HEK293T (cell line): ENCODE data around the gene GRID1.
"Not testable (repeated sequence)": the region's sequence is repeated elsewhere in the genome, so short reads cannot be mapped to it uniquely, and the experiment has no call there.

Source experiments
- CTCF ChIA-PET: fragments of 350-600 bp; formaldehyde crosslinking; extraction: SDS; loops from one replicate; lab custom pipeline; 2021; ENCODE audit warnings: antibody characterized with exemption, inconsistent platforms; lab: Yijun Ruan, JAX
- POLR2A ChIA-PET: fragments of 350-600 bp; formaldehyde crosslinking; extraction: SDS; loops from one replicate; lab custom pipeline; 2020; ENCODE audit warnings: antibody characterized with exemption, inconsistent platforms; lab: Yijun Ruan, JAX
- DNase-seq: peaks from one replicate; pipeline ENCODE4 v3.0.0; 2012; ENCODE audit warnings: mixed read lengths; ENCODE audit errors: extremely low spot score
- ARNT ChIP-seq: fragments of 450-650 bp; IDR thresholded peaks from 2 replicates; pipeline ENCODE4 v1.6.1; 2017; ENCODE audit warnings: mild to moderate bottlenecking
- BHLHE40 ChIP-seq: fragments of 450-650 bp; IDR thresholded peaks from 2 replicates; pipeline ENCODE4 v1.6.1; 2016; ENCODE audit warnings: mild to moderate bottlenecking, moderate library complexity, borderline replicate concordance
- CTBP1 ChIP-seq: fragments of 450-650 bp; IDR thresholded peaks from 2 replicates; pipeline ENCODE4 v1.6.1; 2016; ENCODE audit warnings: borderline replicate concordance
- ELF4 ChIP-seq: fragments of 450-650 bp; IDR thresholded peaks from 2 replicates; pipeline ENCODE4 v1.6.1; 2017; ENCODE audit warnings: antibody characterized with exemption
- FOXA1 ChIP-seq: fragments of 450-650 bp; IDR thresholded peaks from 2 replicates; pipeline ENCODE4 v1.6.1; 2016; ENCODE audit warnings: mild to moderate bottlenecking
- FOXK2 ChIP-seq: fragments of 450-650 bp; IDR thresholded peaks from 2 replicates; pipeline ENCODE4 v1.6.1; 2016; ENCODE audit warnings: mild to moderate bottlenecking
- FOXM1 ChIP-seq: fragments of 450-650 bp; IDR thresholded peaks from 2 replicates; pipeline ENCODE4 v1.6.1; 2017; ENCODE audit warnings: mild to moderate bottlenecking, borderline replicate concordance
- HDGF ChIP-seq: fragments of 450-650 bp; IDR thresholded peaks from 2 replicates; pipeline ENCODE4 v1.6.1; 2017; ENCODE audit warnings: antibody characterized with exemption, borderline replicate concordance
- L3MBTL2 ChIP-seq: fragments of 450-650 bp; conservative IDR thresholded peaks from 2 replicates; pipeline ENCODE4 v1.6.1; 2016; ENCODE audit warnings: mild to moderate bottlenecking
- LEF1 ChIP-seq: fragments of 450-650 bp; IDR thresholded peaks from 2 replicates; pipeline ENCODE4 v1.6.1; 2017; ENCODE audit warnings: mild to moderate bottlenecking, borderline replicate concordance
- NFRKB ChIP-seq: fragments of 450-650 bp; IDR thresholded peaks from 2 replicates; pipeline ENCODE4 v1.6.1; 2016; ENCODE audit warnings: mild to moderate bottlenecking, moderate library complexity
- SP1 ChIP-seq: fragments of 450-650 bp; IDR thresholded peaks from 2 replicates; pipeline ENCODE4 v1.6.1; 2017
- SUZ12 ChIP-seq: fragments of 450-650 bp; IDR thresholded peaks from 2 replicates; pipeline ENCODE4 v1.6.1; 2016; ENCODE audit warnings: mild to moderate bottlenecking
- TARDBP ChIP-seq: fragments of 450-650 bp; IDR thresholded peaks from 2 replicates; pipeline ENCODE4 v1.6.1; 2016
- ZNF384 ChIP-seq: fragments of 450-650 bp; IDR thresholded peaks from 2 replicates; pipeline ENCODE4 v1.6.1; 2016
- TF ChIP-seq, protein P1 (sequence below): fragments of 450-650 bp; IDR thresholded peaks from 2 replicates; pipeline ENCODE4 v1.6.1; 2016

Gene GRID1

DNA sequence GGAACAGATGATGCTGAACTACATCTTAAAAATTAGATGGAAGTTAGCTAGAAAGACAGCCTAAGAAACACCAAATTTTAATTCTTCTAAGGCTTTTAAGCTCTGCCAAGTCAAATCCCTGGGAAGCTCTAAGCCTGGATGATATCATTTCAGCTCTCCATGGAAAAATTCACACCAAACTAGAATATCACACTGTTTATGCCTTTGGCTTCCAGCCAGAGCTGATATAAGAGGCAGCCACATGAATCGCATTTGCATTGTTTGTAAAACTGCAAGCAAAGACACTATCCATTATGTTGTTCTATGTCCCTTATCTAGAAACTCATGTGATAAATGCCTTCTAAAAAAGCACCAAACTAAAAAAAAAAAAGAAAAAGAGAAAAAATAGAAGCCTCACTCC lies 430.4 kb downstream of the GRID1 start:
- DNase-seq: no peak
- ChIA-PET POLR2A (no interaction called here), CTCF (no interaction called here)
- TF ChIP-seq ZNF384: no peak

DNA sequence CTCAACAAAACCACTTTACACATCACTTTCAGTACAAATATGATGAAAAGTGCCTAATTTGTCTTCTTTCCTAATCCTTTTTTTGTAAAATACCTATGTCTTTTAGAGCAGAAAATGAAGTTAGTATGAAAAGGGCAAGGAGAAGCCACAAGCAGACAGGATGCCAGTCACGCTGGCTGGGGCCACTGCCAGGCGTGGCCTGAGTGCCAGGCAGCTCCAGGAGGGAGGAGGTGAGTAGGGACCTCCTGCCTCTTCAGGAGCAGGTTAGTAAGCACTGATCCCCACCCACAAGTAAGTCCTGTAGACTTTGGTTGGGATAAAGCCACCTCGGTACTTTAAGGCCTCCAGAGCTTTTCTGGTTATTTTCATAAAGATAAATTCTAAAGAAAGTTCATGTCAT lies 432.0 kb downstream of the GRID1 start:
- POLR2A ChIA-PET: no interaction called here
- CTCF ChIA-PET: no interaction called here
- no peak for TF ChIP-seq FOXA1
- DNase-seq: no peak

DNA sequence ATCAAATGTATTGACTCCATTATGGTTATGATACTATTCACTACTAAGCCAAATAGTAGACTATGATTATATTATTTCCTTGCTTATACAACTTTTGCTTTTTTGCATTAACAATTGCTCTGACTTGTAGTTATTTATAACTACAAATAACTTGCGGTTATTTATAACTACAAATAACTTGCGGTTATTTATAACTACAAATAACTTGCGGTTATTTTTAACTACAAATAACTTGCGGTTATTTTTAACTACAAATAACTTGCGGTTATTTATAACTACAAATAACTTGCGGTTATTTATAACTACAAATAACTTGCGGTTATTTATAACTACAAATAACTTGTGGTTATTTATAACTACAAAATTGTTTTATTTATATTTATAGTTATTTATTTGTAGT lies 436.6 kb downstream of the GRID1 start:
- CTCF ChIA-PET, DNase-seq, POLR2A ChIA-PET: not testable (repeated sequence)

DNA sequence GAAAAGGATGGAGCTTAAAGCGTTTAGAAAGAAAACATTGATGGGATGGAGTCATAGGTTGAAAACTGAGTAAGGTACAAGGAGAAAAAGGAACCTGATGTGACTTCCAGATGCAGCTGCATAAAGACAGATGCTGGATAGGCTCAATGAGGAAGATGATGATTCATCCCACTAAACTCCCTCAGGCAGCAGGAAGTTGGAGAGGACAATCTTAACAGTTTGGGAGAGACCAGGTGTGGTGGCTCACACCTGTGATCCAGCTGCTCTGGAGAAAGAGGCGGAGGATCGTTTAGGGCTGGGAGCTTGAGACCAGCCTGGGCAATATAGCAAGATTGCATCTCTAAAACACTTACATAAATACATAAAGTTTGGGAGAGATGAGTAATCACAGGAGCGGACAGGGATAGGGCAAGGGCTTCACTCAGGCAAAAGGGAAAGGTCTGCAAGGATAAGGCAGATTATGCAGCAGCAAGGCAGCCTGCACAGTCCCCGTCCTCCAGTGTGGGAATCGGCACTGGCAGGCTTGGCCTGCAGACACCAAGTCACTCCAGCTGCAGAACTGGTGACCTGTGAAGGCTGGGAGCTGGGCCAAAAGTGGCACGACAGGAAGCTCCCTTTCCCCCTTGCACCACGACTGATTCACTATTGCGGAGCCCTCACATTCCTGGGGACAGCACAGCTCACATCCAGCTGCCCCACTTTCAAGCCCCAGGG lies 438.5 kb downstream of the GRID1 start:
- CTCF ChIA-PET: no interaction called here
- POLR2A ChIA-PET: no interaction called here

DNA sequence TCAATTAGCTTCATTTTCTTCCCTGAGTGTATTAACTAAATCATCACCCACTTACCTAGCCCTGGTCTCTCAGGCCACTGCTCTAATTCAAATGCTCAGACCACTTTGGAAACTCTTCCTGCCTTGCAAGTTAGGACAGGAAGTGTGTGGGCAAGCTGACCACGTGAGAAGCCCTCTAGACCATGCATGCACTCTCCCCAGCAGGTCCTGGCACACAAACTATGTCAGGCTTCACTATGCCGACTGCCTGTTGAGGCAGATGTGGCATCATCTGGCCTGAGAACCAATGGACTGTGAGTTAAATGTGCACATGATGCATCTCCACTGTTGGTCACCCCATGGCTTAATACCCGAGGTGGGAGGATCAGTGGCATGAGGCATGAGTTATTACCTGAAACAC lies 439.6 kb downstream of the GRID1 start:
- POLR2A ChIA-PET: no interaction called here
- no peak for DNase-seq
- CTCF ChIA-PET: no interaction called here
- TF ChIP-seq ELF4 (no peak), SP1 (no peak), ARNT (no peak), HDGF (no peak)

More for the DNA sequence above, 438.5 kb downstream of the GRID1 start:
- no peak for DNase-seq
- TF ChIP-seq FOXK2: no peak
- TF ChIP-seq L3MBTL2: no peak
- TF ChIP-seq NFRKB: no peak
- no peak for TF ChIP-seq CTBP1
- TF ChIP-seq ZNF384: no peak
- no peak for TF ChIP-seq ELF4
- TF ChIP-seq FOXA1: no peak
- TF ChIP-seq LEF1: no peak
- TF ChIP-seq HDGF: no peak
- no peak for TF ChIP-seq TARDBP
- no peak for TF ChIP-seq SP1
- no peak for TF ChIP-seq SUZ12
- TF ChIP-seq, protein P1, sequence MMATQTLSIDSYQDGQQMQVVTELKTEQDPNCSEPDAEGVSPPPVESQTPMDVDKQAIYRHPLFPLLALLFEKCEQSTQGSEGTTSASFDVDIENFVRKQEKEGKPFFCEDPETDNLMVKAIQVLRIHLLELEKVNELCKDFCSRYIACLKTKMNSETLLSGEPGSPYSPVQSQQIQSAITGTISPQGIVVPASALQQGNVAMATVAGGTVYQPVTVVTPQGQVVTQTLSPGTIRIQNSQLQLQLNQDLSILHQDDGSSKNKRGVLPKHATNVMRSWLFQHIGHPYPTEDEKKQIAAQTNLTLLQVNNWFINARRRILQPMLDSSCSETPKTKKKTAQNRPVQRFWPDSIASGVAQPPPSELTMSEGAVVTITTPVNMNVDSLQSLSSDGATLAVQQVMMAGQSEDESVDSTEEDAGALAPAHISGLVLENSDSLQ: no peak
- TF ChIP-seq ARNT: no peak
- TF ChIP-seq BHLHE40: no peak
- no peak for TF ChIP-seq FOXM1

DNA sequence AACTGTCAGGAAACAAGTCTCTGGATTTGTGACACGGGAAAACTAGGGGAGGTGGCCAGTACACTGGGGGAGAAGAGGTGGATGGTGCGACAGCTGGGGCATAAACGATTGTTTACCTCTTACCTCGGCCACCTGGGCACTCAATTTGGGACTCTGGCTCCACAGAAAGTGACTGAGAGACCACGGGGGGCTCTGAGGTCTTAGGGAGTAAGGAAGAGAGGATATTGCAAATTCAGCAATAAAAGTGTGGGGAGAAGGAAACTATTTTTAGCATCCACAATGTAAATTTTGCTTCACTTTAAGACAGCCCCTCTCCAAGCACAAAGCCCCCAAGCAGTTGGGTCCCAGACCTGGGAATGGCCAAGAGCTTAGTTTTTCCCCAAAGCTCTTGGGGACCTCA lies 440.5 kb downstream of the GRID1 start:
- CTCF ChIA-PET: no interaction called here
- no peak for TF ChIP-seq FOXA1
- no peak for TF ChIP-seq ELF4
- TF ChIP-seq HDGF: no peak
- TF ChIP-seq ARNT: no peak
- no peak for TF ChIP-seq NFRKB
- TF ChIP-seq SP1: no peak
- TF ChIP-seq LEF1: no peak
- TF ChIP-seq ZNF384: no peak
- no peak for DNase-seq
- POLR2A ChIA-PET: no interaction called here

DNA sequence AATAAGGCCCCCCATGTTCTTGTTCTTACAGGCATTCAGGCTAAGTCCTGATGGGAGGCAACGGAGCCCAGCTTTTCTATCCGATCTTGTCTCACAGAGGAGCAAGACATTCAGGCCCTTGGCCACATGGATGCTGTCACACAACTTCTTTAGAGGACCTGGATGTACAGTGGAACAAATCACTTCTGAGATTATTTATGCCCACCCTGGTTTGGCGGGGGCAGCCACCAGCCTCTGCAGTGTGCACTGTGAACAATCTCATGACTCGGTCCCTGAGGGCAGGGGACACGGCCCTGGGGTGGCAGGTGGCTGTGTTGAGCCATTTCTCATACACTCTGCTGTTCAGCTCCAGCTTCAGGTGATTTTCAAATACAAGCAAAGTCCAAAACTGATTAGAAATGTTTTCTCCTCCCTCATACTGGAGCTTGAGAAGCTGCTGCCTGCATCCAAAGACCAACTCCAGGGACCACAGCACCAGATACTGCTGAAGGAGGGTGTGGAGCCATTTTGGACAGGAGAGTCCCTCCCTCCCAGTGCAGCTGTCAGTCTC lies 441.3 kb downstream of the GRID1 start:
- CTCF ChIA-PET: no interaction called here
- TF ChIP-seq ELF4: no peak
- TF ChIP-seq, protein P1: no peak
- TF ChIP-seq FOXA1: no peak
- no peak for TF ChIP-seq ZNF384
- no peak for TF ChIP-seq SUZ12
- no peak for TF ChIP-seq CTBP1
- TF ChIP-seq TARDBP: no peak
- TF ChIP-seq FOXK2: no peak
- no peak for TF ChIP-seq NFRKB
- no peak for TF ChIP-seq FOXM1
- TF ChIP-seq ARNT: no peak
- no peak for TF ChIP-seq HDGF
- no peak for TF ChIP-seq BHLHE40
- no peak for TF ChIP-seq L3MBTL2
- no peak for TF ChIP-seq SP1
- DNase-seq: no peak
- POLR2A ChIA-PET: no interaction called here
